GM18526 (cell line): ENCODE results near the gene MPP1.

Experiments
- POLR2A ChIP-seq: IDR thresholded peaks from 3 replicates; pipeline ENCODE4 v1.6.1; 2011; ENCODE audit not compliant: insufficient read length; ENCODE audit errors: extremely low read depth

The MPP1 gene

DNA sequence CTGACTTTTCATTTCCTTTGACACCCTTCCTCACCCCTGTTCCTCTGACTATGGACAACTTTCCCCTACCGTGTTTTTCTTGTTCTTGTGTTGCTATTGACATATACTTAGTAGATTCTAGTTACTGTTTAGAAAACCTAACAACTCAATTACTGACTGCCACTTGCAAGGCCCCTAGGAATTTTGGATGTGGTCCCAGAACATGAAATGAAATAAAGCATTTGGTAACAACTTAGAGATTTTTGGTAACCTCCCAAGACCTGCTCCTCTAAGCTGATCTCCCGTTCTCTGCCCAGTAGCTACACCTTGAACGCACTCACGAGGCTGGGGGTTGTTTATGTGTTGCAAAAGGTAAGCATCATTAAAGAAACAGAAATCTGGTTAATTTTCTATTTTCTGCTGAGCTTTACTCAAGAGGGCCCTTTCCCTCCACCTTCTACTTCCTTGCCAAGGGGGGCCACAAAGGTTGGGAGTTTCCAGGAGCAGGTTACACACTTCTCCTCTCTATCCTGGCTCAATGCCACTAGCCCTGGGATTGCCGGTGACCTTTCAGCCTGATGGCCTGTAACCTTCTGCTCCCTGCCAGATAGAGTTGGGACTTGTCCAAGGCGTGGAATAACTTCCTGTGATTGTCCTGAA lies 74.9 kb downstream of the MPP1 start:
- no peak for TF ChIP-seq POLR2A

DNA sequence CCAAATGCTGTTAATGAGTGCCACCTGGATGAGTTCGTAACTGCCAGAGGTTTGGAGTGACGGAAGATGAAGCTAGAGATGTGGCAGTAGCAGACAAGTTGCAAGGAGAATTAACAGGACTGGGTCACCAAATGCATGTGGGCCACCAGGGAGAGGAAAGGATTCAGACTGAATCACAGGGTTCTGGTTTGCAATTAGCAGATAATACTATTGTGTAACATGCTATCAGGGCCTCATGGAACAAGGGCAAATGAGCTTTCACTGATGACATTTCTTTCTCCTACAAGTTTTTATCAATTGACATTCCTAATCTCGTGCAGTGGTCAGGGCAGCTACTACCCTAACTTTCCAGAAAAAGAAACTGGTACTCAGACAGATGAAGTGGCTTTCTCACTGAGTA lies 75.8 kb downstream of the MPP1 start:
- no peak for TF ChIP-seq POLR2A
